DND-41 (cell line): Measurements from ENCODE around the gene PEX14.

Source experiments
- CTCF ChIP-seq: IDR thresholded peaks from 2 replicates; pipeline ENCODE4 v1.5.1; 2012; ENCODE audit warnings: borderline replicate concordance, low read length, moderate library complexity, mild to moderate bottlenecking; ENCODE audit not compliant: poor library complexity, severe bottlenecking; ENCODE audit errors: extremely low read depth
- EZH2 ChIP-seq: IDR thresholded peaks from 3 replicates; pipeline ENCODE4 v1.6.1; 2012; ENCODE audit warnings: borderline replicate concordance, low read depth, mild to moderate bottlenecking, moderate library complexity, low read length, inconsistent platforms; ENCODE audit not compliant: severe bottlenecking

- no peak for TF ChIP-seq CTCF
- no peak for TF ChIP-seq EZH2
Observed at GRCh38 chr1:10629091-10629815, 154.5 kb downstream of the PEX14 start.
